Stimulated activated CD4-positive, alpha-beta T cell treated with anti-CD3 and anti-CD28 coated beads, TNF-alpha, amount 100 ng/mL, for 1 hour (primary cell): Measurements from ENCODE around the gene GALNT17.
A peak's percentile ranks its signal among the peaks of the same experiment; 100 is the strongest.
"Not testable (repeated sequence)": the region's sequence is repeated elsewhere in the genome, so short reads cannot be mapped to it uniquely, and the experiment has no call there.

Source experiments
- DNase-seq, 3 donors: peaks; one replicate each; pipeline ENCODE4 v3.0.0-alpha.2; 2020; ENCODE audit warnings: low read depth in 3 of 3, low spot score in 1 of 3

The GALNT17 gene

DNA sequence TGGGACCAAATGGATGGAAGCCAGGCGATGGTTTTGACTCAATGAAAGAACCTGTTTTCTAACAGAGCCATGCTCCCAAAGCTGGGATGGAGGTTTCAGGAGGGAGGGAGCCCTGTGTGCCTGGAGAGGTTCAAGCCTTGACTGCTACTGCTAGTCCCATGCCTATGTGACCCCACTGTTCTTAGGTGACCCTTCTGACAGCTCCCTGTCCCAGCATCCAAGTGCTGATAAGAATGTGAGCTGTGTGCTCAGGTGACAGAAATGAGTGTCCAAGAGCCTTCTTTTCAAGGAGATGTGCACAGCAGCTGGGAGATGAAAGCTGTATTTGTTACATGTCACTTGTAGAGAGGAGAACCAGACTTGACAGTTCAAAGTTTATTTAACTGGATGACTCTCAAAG lies 595.4 kb downstream of the GALNT17 start:
- DNase-seq: no peak

DNA sequence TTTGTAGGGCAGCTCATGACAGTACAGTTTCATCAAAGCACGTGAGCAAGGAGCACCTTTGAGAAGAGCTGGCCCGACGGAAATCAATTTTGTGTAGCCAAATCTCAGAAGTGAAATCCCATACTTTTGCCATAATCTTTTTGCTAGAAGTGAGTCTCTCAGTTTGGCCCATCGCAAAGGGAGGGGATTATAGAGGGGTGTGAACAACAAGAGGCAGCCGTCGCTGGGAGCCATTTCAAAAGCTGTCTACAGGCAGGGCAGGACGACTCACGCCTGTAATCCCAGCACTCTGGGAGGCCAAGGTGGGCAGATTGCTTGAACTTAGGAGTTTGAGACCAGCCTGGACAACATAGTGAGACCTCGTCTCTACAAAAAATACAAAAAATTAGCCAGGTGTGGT lies 599.8 kb downstream of the GALNT17 start:
- no peak for DNase-seq

DNA sequence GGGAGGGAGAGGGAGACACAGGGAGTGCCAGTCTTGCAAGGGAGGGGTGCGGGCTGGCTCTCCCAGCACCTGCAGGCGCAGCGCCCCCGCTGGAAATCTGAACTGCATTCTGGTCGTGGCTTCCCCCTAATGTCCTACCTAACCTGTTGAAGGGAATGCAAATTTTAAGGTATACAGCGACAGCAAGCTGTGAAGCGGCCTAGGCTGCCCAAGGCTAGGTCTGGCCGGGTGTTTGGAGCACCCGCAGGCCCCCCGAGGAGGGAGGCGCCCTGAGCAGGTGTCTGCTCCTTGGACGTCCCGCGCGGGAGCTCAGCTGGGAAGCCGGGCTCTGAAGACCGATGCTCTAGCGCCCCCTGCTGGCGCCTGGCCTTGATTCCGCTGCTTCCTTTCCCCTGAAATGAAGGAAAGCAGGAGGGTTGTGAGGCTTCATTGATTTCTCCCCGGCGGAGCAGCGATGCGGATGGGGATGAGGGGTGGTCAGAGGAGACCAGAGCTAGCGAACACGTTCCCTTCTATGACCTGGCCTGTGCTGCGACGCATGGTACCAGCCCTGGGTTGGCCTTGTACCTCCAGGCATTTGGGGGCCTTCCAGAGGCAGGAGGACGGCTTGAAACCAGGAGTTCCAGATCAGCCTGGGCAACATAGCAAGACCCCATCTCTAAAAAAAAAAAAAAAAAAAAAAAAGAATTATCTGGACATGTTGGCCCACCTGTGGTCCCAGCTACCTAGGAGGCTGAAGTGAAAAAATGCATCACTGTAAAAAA lies 601.3 kb downstream of the GALNT17 start:
- peak in 2 of 3 donors; percentile 1 to 46 for DNase-seq

DNA sequence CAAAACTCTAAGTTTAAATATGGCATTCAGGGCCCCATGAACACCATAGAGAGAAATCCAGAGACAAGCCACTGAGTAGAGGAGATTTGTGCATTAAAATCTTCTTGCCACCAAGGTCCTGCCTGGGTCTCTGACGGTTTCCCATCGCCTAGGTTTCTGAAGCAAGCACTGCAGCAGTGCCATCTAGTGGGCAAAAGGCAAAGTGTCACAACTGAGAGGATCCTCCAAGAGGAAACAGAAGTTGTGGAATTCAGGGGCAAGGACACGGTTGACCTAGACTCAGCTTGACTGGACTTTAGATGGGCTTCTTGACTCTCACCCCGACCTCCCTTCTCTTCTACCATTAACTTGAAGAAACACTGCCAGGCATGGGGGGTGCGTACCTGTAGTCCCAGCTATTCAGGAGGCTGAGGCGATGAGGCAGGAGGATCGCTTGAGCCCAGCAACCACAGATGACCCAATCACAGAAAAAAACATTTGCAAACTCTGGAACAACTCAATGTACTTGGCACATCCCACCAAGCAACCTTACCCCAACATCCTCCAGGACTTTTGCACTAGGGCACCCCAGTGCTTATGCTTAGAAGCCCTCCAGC lies 604.1 kb downstream of the GALNT17 start:
- DNase-seq: peak in 1 of 3 donors; percentile 8

DNA sequence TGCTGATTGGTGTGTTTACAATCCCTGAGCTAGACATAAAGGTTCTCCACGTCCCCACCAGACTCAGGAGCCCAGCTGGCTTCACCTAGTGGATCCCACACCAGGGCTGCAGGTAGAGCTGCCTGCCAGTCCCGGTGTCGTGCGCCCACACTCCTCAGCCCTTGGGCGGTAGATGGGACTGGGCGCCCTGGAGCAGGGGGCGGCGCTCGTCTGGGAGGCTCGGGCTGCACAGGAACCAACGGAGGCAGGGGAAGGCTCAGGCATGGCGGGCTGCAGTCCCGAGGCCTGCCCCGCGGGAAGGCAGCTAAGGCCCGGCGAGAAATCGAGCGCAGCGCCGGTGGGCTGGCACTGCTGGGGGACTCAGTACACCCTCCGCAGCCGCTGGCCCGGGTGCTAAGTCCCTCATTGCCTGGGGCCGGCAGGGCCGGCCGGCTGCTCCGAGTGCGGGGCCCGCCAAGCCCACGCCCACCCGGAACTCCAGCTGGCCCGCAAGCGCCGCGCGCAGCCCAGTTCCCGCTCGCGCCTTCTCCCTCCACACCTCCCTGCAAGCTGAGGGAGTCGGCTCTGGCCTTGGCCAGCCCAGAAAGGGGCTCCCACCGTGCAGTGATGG lies 606.1 kb downstream of the GALNT17 start:
- not testable (repeated sequence) for DNase-seq

GRCh38 chr7:71739520-71740173 lies 607.7 kb downstream of the GALNT17 start:
- no peak for DNase-seq

- DNase-seq: no peak
Observed at GRCh38 chr7:71740174-71740560, 608.2 kb downstream of the GALNT17 start.

DNA sequence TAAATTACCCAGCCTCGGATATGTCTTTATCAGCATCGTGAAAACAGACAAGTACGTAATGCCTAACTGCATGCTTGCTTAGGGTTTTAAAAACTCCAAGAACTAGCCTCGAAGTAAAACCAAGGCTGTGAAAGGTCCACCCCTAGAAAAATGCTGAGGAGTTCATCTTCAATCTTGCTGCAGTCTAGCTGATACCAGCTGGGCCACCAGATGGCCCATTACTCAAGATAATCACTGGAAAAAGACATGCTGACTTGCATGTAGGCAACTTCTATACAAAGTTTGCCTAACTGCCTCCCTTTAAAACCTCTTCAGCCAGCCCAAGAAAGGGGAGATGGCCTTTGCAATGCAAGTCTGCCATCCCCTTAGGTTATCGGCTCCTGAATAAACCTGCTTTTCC lies 614.1 kb downstream of the GALNT17 start:
- DNase-seq: no peak

GRCh38 chr7:71750290-71750689 lies 618.3 kb downstream of the GALNT17 start:
- DNase-seq: no peak

DNA sequence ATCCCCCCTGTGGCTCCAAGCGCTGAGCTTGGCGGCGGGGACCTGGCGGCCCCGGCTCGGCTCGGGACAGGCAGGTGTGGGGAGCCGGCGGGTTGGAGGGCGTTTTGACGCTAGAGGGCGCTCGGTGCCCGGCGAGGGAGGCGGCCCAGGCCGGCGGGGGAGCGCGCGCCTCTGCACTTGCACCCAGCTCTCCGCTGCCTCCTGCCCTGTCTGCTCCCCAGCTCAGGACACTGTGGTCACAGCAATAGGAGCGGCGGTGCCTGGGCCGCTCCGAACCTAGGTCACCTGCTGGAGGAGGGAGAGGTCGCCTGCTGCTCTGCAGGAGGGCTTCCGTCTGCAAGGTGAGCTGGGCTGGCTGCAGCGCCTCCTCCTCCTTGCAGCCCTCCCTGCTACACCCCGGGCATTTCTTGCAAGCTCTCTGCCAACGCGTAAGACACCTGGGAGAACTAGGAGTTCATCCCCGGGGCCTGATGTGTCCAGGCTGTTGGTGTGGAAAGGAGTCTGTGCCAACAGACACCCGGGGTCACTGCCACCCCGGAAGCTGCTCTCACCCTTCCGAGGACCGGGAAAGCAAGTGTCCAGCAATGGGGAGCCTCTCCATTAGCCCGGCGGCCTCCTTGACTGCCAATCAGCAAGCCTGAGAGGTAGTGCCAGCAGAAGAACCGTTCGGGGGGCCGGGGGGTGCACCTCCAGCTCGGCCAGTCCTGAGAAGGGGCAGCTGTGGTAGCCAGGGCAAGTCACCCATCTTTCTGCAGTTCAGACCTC lies 620.4 kb downstream of the GALNT17 start:
- no peak for DNase-seq

GRCh38 chr7:71753236-71753635 lies 621.3 kb downstream of the GALNT17 start:
- DNase-seq: no peak

DNA sequence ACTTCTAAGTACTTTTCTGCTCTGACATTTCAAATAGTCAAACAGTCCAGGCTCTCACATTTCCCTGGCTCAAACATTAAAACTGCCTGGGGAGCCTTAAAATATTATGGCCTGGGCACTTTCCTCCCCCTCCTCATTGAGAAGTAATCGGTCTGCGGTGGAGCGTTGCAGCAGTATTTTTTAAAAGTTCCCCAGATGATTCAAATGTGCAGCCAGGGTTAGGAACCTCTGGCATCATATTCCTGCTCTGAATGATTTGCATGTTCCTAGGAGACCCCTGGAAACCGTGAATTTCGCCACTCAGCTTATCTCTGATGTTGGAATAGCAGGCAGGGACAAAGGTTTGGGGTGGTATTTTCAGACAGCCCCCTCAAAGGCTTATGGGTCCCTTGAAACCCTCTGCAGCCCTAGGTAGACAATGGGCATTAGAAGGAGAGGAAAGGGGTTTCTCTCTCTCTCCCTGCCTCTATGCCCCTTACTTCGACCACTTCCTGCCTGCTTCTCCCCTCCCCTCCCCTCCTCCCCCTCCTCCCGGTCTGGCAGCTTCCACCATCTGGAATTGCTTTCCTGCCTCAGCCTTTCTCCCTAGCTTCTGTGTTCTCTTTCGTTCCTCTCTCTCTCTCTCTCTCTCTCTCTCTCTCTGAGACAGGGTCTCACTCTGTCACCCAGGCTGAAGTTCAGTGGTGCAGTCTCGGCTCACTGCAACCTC lies 622.2 kb downstream of the GALNT17 start:
- no peak for DNase-seq

- DNase-seq: no peak
Observed at GRCh38 chr7:71754828-71755227, 622.9 kb downstream of the GALNT17 start.

GRCh38 chr7:71761336-71761735 lies 629.4 kb downstream of the GALNT17 start:
- no peak for DNase-seq
